HG03064 (cell line): ENCODE measurements around the gene RSPRY1.

ENCODE experiments used
- ATAC-seq: cut with Tn5 transposase; IDR thresholded peaks from one replicate; pipeline ENCODE4 v1.9.1; 2021; ENCODE audit warnings: low read depth; ENCODE audit not compliant: unreplicated experiment

RSPRY1 gene

GRCh38 chr16:57152096-57153093 is 33.7 kb upstream of the RSPRY1 start:
- no peak for ATAC-seq

GRCh38 chr16:57153841-57154240 is 32.3 kb upstream of the RSPRY1 start:
- ATAC-seq = no peak

GRCh38 chr16:57155702-57156350 is 30.3 kb upstream of the RSPRY1 start:
- ATAC-seq = no peak

- no peak for ATAC-seq
Measured at GRCh38 chr16:57156351-57156703, 29.8 kb upstream of the RSPRY1 start.

GRCh38 chr16:57157533-57157932 is 28.6 kb upstream of the RSPRY1 start:
- no peak for ATAC-seq

- ATAC-seq = no peak
Measured at GRCh38 chr16:57159447-57159846, 26.7 kb upstream of the RSPRY1 start.

- ATAC-seq = no peak
Measured at GRCh38 chr16:57163842-57164241, 22.3 kb upstream of the RSPRY1 start.

GRCh38 chr16:57165483-57165882 is 20.6 kb upstream of the RSPRY1 start:
- no peak for ATAC-seq

- ATAC-seq = no peak
Measured at GRCh38 chr16:57165938-57166337, 20.2 kb upstream of the RSPRY1 start.

- no peak for ATAC-seq
Measured at GRCh38 chr16:57166451-57166850, 19.7 kb upstream of the RSPRY1 start.

GRCh38 chr16:57166951-57167350 is 19.2 kb upstream of the RSPRY1 start:
- ATAC-seq = no peak

- no peak for ATAC-seq
Measured at GRCh38 chr16:57167538-57167937, 18.6 kb upstream of the RSPRY1 start.

- no peak for ATAC-seq
Measured at GRCh38 chr16:57167953-57168352, 18.2 kb upstream of the RSPRY1 start.

- no peak for ATAC-seq
Measured at GRCh38 chr16:57169327-57169726, 16.8 kb upstream of the RSPRY1 start.

GRCh38 chr16:57172721-57173290 is 13.3 kb upstream of the RSPRY1 start:
- no peak for ATAC-seq

- no peak for ATAC-seq
Measured at GRCh38 chr16:57175896-57176295, 10.2 kb upstream of the RSPRY1 start.

- ATAC-seq = no peak
Measured at GRCh38 chr16:57178196-57178595, 7.9 kb upstream of the RSPRY1 start.

GRCh38 chr16:57178793-57179212 is 7.3 kb upstream of the RSPRY1 start:
- no peak for ATAC-seq

- no peak for ATAC-seq
Measured at GRCh38 chr16:57179215-57179828, 6.8 kb upstream of the RSPRY1 start.

- ATAC-seq = no peak
Measured at GRCh38 chr16:57184113-57184512, 2.0 kb upstream of the RSPRY1 start.

GRCh38 chr16:57184887-57185445 is 1.2 kb upstream of the RSPRY1 start:
- no peak for ATAC-seq
